ENCODE measurements around the gene C19orf81. TPM values are rescaled to one million over a fixed set of nuclear protein-coding genes. Genes with fewer than 3 reads are reported as not detected.

The C19orf81 gene
- total and polyA plus RNA-seq, 9 of the 15 experiments (the other 6 are each of a cell fraction or from before 2014, with no cell fraction given): 2.5 to 42.9 (median 33.0) TPM; not detected in 4

GRCh38 chr19:50639121-50640112 is 9.8 kb upstream of the C19orf81 start, which contains the start of gene SYT3 (continued):
- TF ChIP-seq, protein P1, sequence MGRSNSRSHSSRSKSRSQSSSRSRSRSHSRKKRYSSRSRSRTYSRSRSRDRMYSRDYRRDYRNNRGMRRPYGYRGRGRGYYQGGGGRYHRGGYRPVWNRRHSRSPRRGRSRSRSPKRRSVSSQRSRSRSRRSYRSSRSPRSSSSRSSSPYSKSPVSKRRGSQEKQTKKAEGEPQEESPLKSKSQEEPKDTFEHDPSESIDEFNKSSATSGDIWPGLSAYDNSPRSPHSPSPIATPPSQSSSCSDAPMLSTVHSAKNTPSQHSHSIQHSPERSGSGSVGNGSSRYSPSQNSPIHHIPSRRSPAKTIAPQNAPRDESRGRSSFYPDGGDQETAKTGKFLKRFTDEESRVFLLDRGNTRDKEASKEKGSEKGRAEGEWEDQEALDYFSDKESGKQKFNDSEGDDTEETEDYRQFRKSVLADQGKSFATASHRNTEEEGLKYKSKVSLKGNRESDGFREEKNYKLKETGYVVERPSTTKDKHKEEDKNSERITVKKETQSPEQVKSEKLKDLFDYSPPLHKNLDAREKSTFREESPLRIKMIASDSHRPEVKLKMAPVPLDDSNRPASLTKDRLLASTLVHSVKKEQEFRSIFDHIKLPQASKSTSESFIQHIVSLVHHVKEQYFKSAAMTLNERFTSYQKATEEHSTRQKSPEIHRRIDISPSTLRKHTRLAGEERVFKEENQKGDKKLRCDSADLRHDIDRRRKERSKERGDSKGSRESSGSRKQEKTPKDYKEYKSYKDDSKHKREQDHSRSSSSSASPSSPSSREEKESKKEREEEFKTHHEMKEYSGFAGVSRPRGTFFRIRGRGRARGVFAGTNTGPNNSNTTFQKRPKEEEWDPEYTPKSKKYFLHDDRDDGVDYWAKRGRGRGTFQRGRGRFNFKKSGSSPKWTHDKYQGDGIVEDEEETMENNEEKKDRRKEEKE (IDR thresholded peaks at IDR 0.05; ENCODE audit: borderline replicate concordance in 1 of 2, control insufficient read depth in 1 of 2, low read depth in 2 of 2, low read length in 1 of 2): no peak
- TF ChIP-seq RBM25 (IDR thresholded peaks at IDR 0.05; ENCODE audit: low read depth, low read length, severe bottlenecking): no peak
- peak; percentile 85 for TF ChIP-seq ZNF740 (CRISPR knock-in tag; IDR thresholded peaks at IDR 0.05)
- TF ChIP-seq ZNF740 (tag; IDR thresholded peaks at IDR 0.05): peak in 1 of 2 experiments; percentile 78; a peak in 2 of 4 replicates
- TF ChIP-seq ARHGAP35 (IDR thresholded peaks at IDR 0.05; ENCODE audit: partially characterized antibody): no peak
- no peak for TF ChIP-seq TAF7 (tag; IDR thresholded peaks at IDR 0.05)
- TF ChIP-seq NONO (IDR thresholded peaks at IDR 0.05; ENCODE audit: low read depth in 2 of 2, low read length in 1 of 2): no peak
- no peak for TF ChIP-seq CBFB (CRISPR knock-in tag; IDR thresholded peaks at IDR 0.05)
- TF ChIP-seq ZNF583 (CRISPR knock-in tag; IDR thresholded peaks at IDR 0.05): no peak
- TF ChIP-seq, protein P2, sequence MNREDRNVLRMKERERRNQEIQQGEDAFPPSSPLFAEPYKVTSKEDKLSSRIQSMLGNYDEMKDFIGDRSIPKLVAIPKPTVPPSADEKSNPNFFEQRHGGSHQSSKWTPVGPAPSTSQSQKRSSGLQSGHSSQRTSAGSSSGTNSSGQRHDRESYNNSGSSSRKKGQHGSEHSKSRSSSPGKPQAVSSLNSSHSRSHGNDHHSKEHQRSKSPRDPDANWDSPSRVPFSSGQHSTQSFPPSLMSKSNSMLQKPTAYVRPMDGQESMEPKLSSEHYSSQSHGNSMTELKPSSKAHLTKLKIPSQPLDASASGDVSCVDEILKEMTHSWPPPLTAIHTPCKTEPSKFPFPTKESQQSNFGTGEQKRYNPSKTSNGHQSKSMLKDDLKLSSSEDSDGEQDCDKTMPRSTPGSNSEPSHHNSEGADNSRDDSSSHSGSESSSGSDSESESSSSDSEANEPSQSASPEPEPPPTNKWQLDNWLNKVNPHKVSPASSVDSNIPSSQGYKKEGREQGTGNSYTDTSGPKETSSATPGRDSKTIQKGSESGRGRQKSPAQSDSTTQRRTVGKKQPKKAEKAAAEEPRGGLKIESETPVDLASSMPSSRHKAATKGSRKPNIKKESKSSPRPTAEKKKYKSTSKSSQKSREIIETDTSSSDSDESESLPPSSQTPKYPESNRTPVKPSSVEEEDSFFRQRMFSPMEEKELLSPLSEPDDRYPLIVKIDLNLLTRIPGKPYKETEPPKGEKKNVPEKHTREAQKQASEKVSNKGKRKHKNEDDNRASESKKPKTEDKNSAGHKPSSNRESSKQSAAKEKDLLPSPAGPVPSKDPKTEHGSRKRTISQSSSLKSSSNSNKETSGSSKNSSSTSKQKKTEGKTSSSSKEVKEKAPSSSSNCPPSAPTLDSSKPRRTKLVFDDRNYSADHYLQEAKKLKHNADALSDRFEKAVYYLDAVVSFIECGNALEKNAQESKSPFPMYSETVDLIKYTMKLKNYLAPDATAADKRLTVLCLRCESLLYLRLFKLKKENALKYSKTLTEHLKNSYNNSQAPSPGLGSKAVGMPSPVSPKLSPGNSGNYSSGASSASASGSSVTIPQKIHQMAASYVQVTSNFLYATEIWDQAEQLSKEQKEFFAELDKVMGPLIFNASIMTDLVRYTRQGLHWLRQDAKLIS (CRISPR knock-in tag; IDR thresholded peaks at IDR 0.05): no peak
- TF ChIP-seq GATAD2A (IDR thresholded peaks at IDR 0.05): no peak
- TF ChIP-seq, protein P3, sequence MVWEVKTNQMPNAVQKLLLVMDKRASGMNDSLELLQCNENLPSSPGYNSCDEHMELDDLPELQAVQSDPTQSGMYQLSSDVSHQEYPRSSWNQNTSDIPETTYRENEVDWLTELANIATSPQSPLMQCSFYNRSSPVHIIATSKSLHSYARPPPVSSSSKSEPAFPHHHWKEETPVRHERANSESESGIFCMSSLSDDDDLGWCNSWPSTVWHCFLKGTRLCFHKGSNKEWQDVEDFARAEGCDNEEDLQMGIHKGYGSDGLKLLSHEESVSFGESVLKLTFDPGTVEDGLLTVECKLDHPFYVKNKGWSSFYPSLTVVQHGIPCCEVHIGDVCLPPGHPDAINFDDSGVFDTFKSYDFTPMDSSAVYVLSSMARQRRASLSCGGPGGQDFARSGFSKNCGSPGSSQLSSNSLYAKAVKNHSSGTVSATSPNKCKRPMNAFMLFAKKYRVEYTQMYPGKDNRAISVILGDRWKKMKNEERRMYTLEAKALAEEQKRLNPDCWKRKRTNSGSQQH (CRISPR knock-in tag; IDR thresholded peaks at IDR 0.05): no peak
- no peak for TF ChIP-seq C11orf30 (IDR thresholded peaks at IDR 0.05; ENCODE audit: low read depth)
- TF ChIP-seq MYNN (IDR thresholded peaks at IDR 0.05): no peak
- TF ChIP-seq MYNN (CRISPR knock-in tag; IDR thresholded peaks at IDR 0.05): no peak
- no peak for TF ChIP-seq ILF3 (IDR thresholded peaks at IDR 0.05; ENCODE audit: borderline replicate concordance)
- no peak for TF ChIP-seq NFRKB (IDR thresholded peaks at IDR 0.05; ENCODE audit: low read depth)

All from K562 (cell line).